Adrenal gland (tissue), 12 donors: ENCODE data around the gene ENTREP3. TPM values are rescaled to one million over a fixed set of nuclear protein-coding genes. Genes with fewer than 3 reads are reported as not detected.
"Not testable (repeated sequence)": the region's sequence is repeated elsewhere in the genome, so short reads cannot be mapped to it uniquely, and the experiment has no call there.

Experiments used
- DNase-seq, 7 donors: peaks; one replicate each; pipeline ENCODE4 v3.0.0-alpha.2; 2019 to 2020
- H3K27ac ChIP-seq, 5 donors: fragments of 200-600 bp; sonication (generic) in 4 of 5; 1 replicate in 3 of 5; 2 replicates in 2 of 5; pipeline versions ENCODE4 v1.5.1 to v1.8.0; 2016 to 2020; ENCODE audit warnings: mild to moderate bottlenecking in 1 of 5
- H3K27me3 ChIP-seq: fragments of 200-600 bp; 2 replicates; pipeline ENCODE4 v1.8.0; 2021
- H3K36me3 ChIP-seq, 2 donors: fragments of 200-600 bp; replicated peaks in 1 of 2; 1 replicate in 1 of 2; 2 replicates in 1 of 2; pipeline versions ENCODE4 v1.5.1 to v1.8.0; 2018 to 2022
- H3K4me1 ChIP-seq, 2 donors: fragments of 200-600 bp; replicated peaks in 1 of 2; 1 replicate in 1 of 2; 2 replicates in 1 of 2; pipeline versions ENCODE4 v1.5.1 to v1.8.0; 2018 to 2021
- H3K4me3 ChIP-seq, 4 donors: fragments of 200-600 bp; sonication (generic) in 3 of 4; one replicate each; pipeline ENCODE4 v1.5.1; 2016 to 2018
- H3K9me3 ChIP-seq, 3 donors: fragments of 200-600 bp; sonication (generic) in 1 of 3; replicated peaks in 1 of 3; 1 replicate in 2 of 3; 2 replicates in 1 of 3; pipeline versions ENCODE4 v1.5.1 to v1.8.0; 2016 to 2021
- CTCF ChIP-seq, 6 experiments: fragments of 450-650 bp in 4 of 6; fragments of 200-600 bp in 2 of 6; sonication (generic) in 1 of 6; IDR thresholded peaks; 1 replicate in 5 of 6; 2 replicates in 1 of 6; pipeline versions ENCODE4 v1.5.1 to v1.8.0; 2016 to 2021; ENCODE audit warnings: antibody characterized with exemption in 6 of 6, mild to moderate bottlenecking in 2 of 6, moderate library complexity in 1 of 6
- POLR2A ChIP-seq, 2 donors: fragments of 450-650 bp; IDR thresholded peaks; one replicate each; pipeline ENCODE4 v1.6.1; 2017; ENCODE audit warnings: antibody characterized with exemption in 2 of 2, mild to moderate bottlenecking in 2 of 2, moderate library complexity in 1 of 2
- WGBS, 4 donors: extraction: QIAGEN DNeasy Blood & Tissue Kit in 2 of 4; methylation state at CpG; one replicate each; pipeline versions ENCODE4 v1.1.5 to v1.1.7; 2013 to 2017; 5-methylcytosine and 5-hydroxymethylcytosine counted together
- intact Hi-C, 2 donors: fragments of 100-400 bp; cut with DNase I; formaldehyde crosslinking; loops; one replicate each; pipeline versions ENCODE4 v1.14.1 to v1.15.0; 2022 to 2023
- polyA plus RNA-seq, 3 donors: library from polyadenylated mRNA; stranded (reverse); fragments of 200-250 nt in 2 of 3; fragments of 350-450 nt in 1 of 3; fragmentation: Illumina TruSeq in 1 of 3; extraction: RNeasy Lipid Tissue Mini Kit (QIAGEN cat#74804) in 1 of 3; gene quantifications; one replicate each; pipeline ENCODE4 v1.2.3, GENCODE V29; 2013 to 2014
- total RNA-seq, 9 donors: library from RNA; depleted of rRNA in 4 of 9; stranded (reverse); fragments of >200 nt in 4 of 9; fragments of 120-200 nt in 1 of 9; fragmentation: NEBNext Ultra II Directional in 1 of 9; extraction: Animal tissue kit (Norgen Biotek cat#: 25700) in 1 of 9; gene quantifications; one replicate each; pipeline versions ENCODE4 v1.1.0 to v1.2.4, GENCODE V29; 2013 to 2023
- donor health status: healthy with polysubstance abuse.
- donor health status: Bipolar disorder and iron deficiency.
- donor health status: DM: yes; HTN: yes; CAD: no.
- donor health status: DM: no; HTN: no; CAD: no.
- donor health status: DM: no; HTN: no; CAD: no.
- donor health status: DM: yes; HTN: yes; CAD: no.

Gene ENTREP3
- total and polyA plus RNA-seq, 12 donors: 8.5 to 43.0 (median 26.4) TPM

DNA sequence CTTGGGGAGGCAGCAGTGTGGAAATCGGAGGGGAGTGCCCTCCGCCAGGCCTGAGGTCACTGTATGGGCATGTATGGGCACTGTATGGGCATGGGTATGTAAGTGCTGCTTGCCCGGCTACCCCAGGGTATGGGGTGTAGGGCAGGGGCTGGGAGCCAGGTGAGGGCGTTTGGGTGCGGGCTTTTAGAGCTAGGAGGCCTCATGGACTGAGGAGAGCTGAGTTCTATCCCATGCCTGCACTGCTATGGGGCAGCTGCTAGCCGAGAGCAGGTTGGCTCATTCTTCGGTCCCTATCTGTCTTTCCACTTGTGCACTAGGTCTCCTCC, 40.6 kb upstream of the ENTREP3 start:
- Histone ChIP-seq H3K4me1 (no peaks in the 10 kb centered on the region), H3K27me3 (peaks cover 20% of the 10 kb centered on the region), H3K36me3 (no peaks in the 10 kb centered on the region), H3K4me3 (no peak overlapping the region), H3K9me3 (no peaks in the 10 kb centered on the region), H3K27ac (no peak overlapping the region)
- 84 to 92% (median 90%) methylated on average over 6 to 7 of the region's 7 CpGs for WGBS, 4 donors
- no peak for DNase-seq
- TF ChIP-seq CTCF (IDR thresholded peaks at IDR 0.05) (no peak), POLR2A (IDR thresholded peaks at IDR 0.05) (no peak)
- intact Hi-C loops: no loop called here

- Histone ChIP-seq H3K27me3 (peaks cover 20% of the 10 kb centered on the region), H3K27ac (no peak overlapping the region), H3K9me3 (no peaks in the 10 kb centered on the region), H3K4me3 (no peak overlapping the region), H3K36me3 (no peaks in the 10 kb centered on the region), H3K4me1 (no peaks in the 10 kb centered on the region)
- intact Hi-C loops: no loop called here
- DNase-seq: no peak
- TF ChIP-seq CTCF (IDR thresholded peaks at IDR 0.05) (no peak), POLR2A (IDR thresholded peaks at IDR 0.05) (no peak)
- WGBS, 4 donors: 15 to 33% (median 20%) methylated on average over 8 to 47 of the region's 47 CpGs
Observed at GRCh38 chr1:155295183-155295941, 40.1 kb upstream of the ENTREP3 start.

DNA sequence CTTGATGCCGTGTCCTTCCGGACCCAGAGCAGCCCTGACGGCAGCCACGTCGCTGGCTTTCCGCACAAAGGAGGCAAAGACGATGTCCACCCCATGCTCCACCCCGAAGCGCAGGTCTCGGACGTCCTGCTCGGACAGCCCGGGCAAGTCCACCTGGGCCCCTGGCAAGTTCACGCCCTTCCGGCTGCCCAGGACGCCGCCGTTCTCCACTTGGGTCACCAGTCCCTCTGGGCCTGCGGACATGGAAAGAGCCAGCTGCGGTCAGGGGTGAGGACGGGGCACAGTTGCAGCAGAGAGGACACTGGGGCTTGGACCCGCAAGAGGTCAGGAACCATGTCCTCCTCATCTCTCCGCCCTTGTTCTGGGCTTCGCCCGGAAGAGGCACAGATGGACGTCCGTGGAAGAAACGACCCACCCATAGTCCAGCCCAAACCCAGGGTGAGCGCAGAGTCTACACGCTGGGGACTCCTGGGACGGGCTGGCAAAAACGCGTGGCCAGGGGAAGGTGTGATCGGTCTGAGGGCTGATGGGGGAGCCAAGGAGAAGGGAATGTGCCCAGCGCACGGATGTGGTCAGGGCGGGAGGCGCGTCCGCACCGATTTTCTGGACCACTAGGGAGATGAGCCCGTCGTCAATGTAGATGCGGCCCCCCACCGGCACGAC, 39.4 kb upstream of the ENTREP3 start:
- no peak for DNase-seq
- Histone ChIP-seq H3K27me3 (peaks cover 20% of the 10 kb centered on the region), H3K9me3 (no peaks in the 10 kb centered on the region), H3K4me3 (no peak overlapping the region), H3K36me3 (no peaks in the 10 kb centered on the region), H3K4me1 (no peaks in the 10 kb centered on the region), H3K27ac (no peak overlapping the region)
- intact Hi-C loops: no loop called here
- TF ChIP-seq CTCF (IDR thresholded peaks at IDR 0.05) (no peak), POLR2A (IDR thresholded peaks at IDR 0.05) (no peak)
- 38 to 44% (median 38%) methylated on average over 19 to 46 of the region's 46 CpGs for WGBS, 4 donors

GRCh38 chr1:155293086-155293749, 37.9 kb upstream of the ENTREP3 start:
- DNase-seq: no peak
- TF ChIP-seq POLR2A (IDR thresholded peaks at IDR 0.05) (no peak), CTCF (IDR thresholded peaks at IDR 0.05) (no peak)
- Histone ChIP-seq H3K27ac (no peak overlapping the region), H3K36me3 (no peaks in the 10 kb centered on the region), H3K4me1 (no peaks in the 10 kb centered on the region), H3K27me3 (peaks cover 20% of the 10 kb centered on the region), H3K4me3 (no peak overlapping the region), H3K9me3 (no peaks in the 10 kb centered on the region)
- intact Hi-C loops: no loop called here
- 82 to 92% (median 88%) methylated on average over 3 to 17 of the region's 17 CpGs for WGBS, 4 donors

DNA sequence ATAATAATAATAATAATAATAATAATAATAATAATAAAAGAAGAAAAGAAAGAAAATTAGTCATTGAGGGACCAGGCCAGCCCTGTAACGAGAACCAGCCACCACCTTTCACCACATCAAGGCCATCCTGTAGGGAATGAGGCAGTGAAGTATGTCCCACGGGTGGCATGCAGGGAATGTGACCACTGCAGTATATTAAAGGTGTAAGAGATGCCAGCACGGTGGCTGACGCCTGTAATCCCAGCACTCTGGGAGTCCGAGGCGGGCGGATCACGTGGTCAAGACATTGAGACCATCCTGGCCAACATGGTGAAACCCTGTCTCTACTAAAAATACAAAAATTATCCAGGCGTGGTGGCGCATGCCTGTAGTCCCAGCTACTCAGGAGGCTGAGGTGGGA, 35.7 kb upstream of the ENTREP3 start:
- intact Hi-C loops, H3K36me3 ChIP-seq, H3K27ac ChIP-seq, H3K4me1 ChIP-seq, DNase-seq, H3K4me3 ChIP-seq, H3K9me3 ChIP-seq: not testable (repeated sequence)
- H3K27me3 ChIP-seq: peaks cover 18% of the 10 kb centered on the region
- WGBS, 4 donors: 75 to 85% (median 75%) methylated on average over 10 of the region's 10 CpGs
